Skeletal muscle cell (primary cell): ENCODE results near the gene CTSS.
A peak's percentile ranks its signal among the peaks of the same experiment; 100 is the strongest.
"Not testable (repeated sequence)": the region's sequence is repeated elsewhere in the genome, so short reads cannot be mapped to it uniquely, and the experiment has no call there.

ENCODE experiments used
- DNase-seq: peaks from one replicate; pipeline ENCODE4 v3.0.0-alpha.2; 2010; ENCODE audit warnings: low read depth
- H3K4me3 ChIP-seq: 2 replicates; pipeline ENCODE4 v1.5.1; 2011; ENCODE audit warnings: low read depth, mild to moderate bottlenecking, control low read depth, low read length, moderate library complexity

CTSS gene

DNA sequence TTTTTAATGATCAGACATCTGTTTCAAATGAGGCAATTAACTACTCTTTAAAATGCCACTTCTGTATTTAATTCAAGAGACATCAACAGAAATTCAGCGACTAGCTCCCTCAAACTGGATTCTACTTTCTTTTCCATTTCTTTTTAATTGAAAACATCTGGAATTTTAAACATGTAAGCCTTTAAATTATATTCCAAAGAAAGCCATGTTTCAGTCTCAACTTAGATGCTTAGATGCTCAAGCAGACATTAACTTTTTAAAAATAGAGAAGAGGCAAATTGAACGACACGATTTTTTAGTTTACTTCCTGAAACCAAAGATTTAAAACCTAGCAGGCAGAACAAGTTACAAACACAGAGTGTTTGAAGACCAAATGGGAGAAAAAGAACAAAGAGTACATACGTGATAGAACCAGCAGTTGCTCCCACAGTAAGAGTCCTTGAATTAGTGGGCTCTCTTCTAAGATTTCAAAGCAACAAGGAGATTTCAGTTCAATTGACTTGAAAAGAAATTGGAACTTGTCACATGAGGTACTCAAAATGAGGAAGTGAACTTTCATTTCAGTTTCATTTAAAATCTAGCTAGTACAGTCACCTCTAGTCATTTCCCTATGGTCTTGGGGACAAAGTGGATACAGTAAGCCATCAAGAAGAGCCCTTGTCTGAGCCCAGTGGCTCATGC lies at the start of gene CTSS:
CTSS (minus strand) TSS at position 483 of the 681 bp plus-strand sequence. CDS start 1,015 bp downstream, outside the sequence.
- no peak for DNase-seq
- peak within 1 kb of the TSS; percentile 21 for H3K4me3 ChIP-seq

GRCh38 chr1:150813028-150813707 lies 47.6 kb upstream of the CTSS start:
- no peak overlapping the region for H3K4me3 ChIP-seq
- peak; percentile 30 for DNase-seq

- no peak overlapping the region for H3K4me3 ChIP-seq
- DNase-seq, result no peak
Observed at GRCh38 chr1:150810958-150811659, 45.5 kb upstream of the CTSS start.

DNA sequence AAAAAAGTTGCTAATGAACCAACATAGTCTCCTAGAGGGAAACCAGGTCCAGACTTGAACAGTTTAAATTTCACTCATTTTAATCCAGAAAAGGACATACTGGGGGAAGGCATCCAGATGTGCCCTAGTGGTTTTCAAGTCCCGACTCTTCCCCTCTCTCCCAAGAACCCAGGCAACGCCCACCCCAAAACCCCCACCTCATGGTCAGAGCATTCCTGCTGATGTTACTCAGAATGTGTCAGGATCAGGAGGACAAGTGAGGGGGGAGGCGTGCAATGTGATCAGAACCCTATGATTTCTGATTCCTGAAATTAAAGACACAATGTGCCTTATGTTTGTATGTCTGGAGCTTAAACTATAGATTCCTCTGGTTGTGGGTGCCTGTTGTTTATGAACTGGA lies 44.1 kb upstream of the CTSS start:
- no peak overlapping the region for H3K4me3 ChIP-seq
- peak; percentile 47 for DNase-seq

DNA sequence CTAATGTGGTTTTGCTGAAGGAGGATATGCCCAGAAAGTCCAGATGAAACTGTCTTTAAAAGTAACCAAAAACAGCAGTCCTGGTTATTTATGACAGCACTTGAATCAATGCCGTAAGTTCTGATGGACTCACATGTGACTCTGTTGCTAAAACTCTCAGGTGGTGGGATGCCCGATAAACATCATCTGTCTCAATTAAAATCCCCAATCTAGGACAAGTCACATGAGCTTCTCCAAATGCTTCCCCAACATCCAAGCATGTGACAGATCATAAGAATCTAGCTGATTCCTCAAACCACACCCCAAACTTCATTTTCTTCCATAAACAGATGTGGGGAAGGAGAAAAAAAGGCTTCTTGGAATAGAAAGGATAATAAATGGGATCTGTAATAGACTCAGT lies 43.3 kb upstream of the CTSS start:
- no peak overlapping the region for H3K4me3 ChIP-seq
- no peak for DNase-seq

DNA sequence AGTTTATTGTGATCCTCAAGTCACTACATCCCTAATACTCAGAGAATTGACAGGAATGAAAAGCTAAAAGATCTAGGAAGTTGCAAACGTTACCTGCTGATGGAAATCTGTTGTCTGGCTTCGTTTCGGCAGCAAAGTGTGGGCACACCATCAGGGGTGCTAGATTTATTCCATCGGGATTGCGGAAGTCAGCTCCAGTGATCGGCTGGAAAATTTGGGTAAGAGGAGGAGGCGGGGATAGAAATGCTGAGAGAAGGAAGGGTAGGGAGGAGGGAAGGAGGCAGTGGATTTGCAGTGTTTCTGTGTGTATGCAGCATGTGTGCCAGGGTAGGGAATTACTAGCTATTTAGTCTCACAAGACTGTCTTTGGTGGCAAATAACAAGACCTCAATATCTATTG lies 42.5 kb upstream of the CTSS start, which contains the start of gene CTSK:
CTSK (minus strand) TSS at position 140 of the 400 bp plus-strand sequence. CDS start 1,455 bp downstream, outside the sequence.
- peak within 1 kb of the TSS; percentile 28 for H3K4me3 ChIP-seq
- DNase-seq, result no peak

DNA sequence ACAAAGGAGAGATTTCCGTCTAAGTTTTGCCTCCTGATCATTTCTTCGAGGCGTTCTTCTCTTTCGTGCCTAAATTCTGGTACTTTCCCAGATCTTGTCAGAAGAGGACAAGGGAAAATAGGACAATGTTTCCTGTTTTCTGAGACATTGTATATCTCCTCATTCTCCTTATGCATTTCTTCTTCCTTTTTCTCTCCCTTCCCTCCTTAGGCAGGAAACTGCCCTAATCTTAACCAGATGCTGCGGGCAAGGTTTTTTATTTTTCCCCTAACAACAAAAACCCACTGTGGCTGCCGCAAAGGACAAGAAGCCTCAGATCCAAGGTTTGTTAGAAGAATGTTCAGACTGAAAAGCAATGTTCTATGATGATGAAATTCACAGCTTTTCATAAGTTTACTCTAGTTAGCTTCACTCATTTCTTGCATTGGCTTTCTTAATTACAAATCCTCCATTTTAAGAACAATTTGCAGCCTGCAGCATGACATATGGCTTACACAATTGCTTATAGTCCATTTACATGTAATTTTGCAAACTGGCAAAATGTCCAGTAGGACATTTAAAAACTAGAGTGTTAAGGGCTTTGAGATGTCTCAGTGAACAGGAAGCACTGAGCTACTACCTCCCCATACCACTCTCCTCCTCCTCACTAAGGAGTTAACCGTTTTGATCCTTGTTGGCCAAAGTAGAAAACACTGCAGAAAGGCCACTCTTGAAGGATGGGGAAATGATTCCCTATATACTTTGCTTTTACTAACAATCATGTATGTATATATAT lies 41.9 kb upstream of the CTSS start:
- peak overlapping the region; percentile 28 for H3K4me3 ChIP-seq
- DNase-seq, result no peak

GRCh38 chr1:150805899-150806298 lies 40.3 kb upstream of the CTSS start:
- no peak overlapping the region for H3K4me3 ChIP-seq
- no peak for DNase-seq

- H3K4me3 ChIP-seq, result no peak overlapping the region
- no peak for DNase-seq
Observed at GRCh38 chr1:150804671-150805070, 39.1 kb upstream of the CTSS start.

- H3K4me3 ChIP-seq, result no peak overlapping the region
- no peak for DNase-seq
Observed at GRCh38 chr1:150799089-150799488, 33.5 kb upstream of the CTSS start.

DNA sequence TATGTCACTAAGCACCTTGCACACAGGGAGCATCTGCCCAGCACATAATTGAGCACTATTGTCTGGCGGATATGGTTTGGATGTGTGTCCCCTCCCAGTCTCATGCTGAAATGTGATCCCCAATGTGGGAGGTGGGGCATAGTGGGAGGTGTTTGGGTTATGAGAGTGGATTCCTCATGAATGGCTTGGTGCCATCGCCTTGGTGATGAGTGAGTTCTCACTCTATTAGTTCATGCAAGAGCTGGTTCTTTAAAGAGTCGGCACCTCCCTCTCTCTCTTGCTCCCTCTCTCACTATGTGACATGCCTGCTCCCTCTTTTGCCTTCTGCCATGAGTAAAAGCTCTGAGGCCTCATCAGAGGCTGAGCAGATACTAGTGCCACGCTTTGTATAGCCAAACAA lies 32.9 kb upstream of the CTSS start:
- H3K4me3 ChIP-seq, result no peak overlapping the region
- no peak for DNase-seq

DNA sequence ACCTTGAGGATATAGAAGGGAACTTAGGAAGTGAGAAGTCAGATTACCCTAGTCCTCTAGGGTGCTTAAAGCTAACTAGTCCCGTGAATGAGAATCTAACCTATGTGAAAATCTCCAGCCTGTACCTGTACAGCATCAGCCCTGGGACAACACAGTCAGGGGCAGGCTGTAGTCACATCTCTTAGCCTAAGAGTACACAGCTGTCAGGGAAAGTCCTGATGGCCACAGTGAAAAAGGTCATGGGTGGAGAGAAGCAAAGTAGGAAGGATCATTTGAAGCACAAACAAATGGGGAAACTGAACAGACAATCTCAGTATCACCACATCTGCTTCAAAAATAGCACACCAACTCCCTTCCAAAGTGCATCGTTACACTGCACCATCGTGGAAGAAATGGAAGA lies 30.8 kb upstream of the CTSS start:
- no peak for DNase-seq
- no peak overlapping the region for H3K4me3 ChIP-seq

GRCh38 chr1:150793778-150794177 lies 28.2 kb upstream of the CTSS start:
- not testable (repeated sequence) for DNase-seq, H3K4me3 ChIP-seq

GRCh38 chr1:150793221-150793620 lies 27.6 kb upstream of the CTSS start:
- H3K4me3 ChIP-seq, result no peak overlapping the region
- no peak for DNase-seq

DNA sequence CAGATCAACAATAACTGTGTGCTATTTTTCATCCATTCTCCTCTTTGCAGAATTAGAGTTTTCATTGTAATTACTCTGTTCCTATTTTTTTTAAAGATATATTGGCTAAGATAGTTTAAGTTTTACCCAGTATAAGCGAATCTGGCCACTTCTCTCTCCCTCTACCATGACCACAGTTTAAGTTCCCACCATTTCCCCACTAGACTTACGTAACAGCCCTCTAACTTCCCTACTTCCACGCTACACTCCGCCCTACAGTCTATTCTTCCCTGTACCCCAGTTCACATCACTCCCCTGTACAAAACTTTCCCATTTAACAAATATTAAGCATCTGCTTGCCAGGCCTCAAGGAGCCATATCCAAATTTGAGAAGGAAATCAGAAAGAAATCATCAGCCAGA lies 26.0 kb upstream of the CTSS start:
- H3K4me3 ChIP-seq, result no peak overlapping the region
- DNase-seq, result no peak

- no peak for DNase-seq
- no peak overlapping the region for H3K4me3 ChIP-seq
Observed at GRCh38 chr1:150789396-150789795, 23.8 kb upstream of the CTSS start.

- no peak for DNase-seq
- no peak overlapping the region for H3K4me3 ChIP-seq
Observed at GRCh38 chr1:150788946-150789345, 23.4 kb upstream of the CTSS start.

DNA sequence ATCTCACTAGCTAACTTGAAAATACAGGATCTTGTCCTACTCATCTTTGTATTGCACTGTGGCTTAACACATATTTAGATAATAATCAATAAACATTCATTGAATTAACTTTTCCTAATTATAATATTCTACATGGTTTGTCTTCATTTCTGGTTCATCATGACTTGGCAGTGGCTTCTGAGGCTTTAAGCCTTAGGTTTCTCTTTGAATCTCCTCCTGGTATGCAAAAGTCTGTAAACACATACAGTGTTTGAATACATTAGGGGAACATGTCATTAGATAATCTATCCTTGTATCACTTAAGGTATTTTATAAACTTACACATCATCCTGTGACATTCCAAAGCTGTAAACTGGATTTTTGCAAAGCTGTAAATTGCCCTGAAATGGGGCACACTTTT lies 21.9 kb upstream of the CTSS start:
- H3K4me3 ChIP-seq, result no peak overlapping the region
- no peak for DNase-seq

- H3K4me3 ChIP-seq, result no peak overlapping the region
- DNase-seq, result no peak
Observed at GRCh38 chr1:150780510-150780909, 14.9 kb upstream of the CTSS start.

GRCh38 chr1:150778409-150778808 lies 12.8 kb upstream of the CTSS start:
- H3K4me3 ChIP-seq, result no peak overlapping the region
- DNase-seq, result no peak
